ENCODE measurements around the gene UST.

The UST gene, protein sequence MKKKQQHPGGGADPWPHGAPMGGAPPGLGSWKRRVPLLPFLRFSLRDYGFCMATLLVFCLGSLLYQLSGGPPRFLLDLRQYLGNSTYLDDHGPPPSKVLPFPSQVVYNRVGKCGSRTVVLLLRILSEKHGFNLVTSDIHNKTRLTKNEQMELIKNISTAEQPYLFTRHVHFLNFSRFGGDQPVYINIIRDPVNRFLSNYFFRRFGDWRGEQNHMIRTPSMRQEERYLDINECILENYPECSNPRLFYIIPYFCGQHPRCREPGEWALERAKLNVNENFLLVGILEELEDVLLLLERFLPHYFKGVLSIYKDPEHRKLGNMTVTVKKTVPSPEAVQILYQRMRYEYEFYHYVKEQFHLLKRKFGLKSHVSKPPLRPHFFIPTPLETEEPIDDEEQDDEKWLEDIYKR

DNA sequence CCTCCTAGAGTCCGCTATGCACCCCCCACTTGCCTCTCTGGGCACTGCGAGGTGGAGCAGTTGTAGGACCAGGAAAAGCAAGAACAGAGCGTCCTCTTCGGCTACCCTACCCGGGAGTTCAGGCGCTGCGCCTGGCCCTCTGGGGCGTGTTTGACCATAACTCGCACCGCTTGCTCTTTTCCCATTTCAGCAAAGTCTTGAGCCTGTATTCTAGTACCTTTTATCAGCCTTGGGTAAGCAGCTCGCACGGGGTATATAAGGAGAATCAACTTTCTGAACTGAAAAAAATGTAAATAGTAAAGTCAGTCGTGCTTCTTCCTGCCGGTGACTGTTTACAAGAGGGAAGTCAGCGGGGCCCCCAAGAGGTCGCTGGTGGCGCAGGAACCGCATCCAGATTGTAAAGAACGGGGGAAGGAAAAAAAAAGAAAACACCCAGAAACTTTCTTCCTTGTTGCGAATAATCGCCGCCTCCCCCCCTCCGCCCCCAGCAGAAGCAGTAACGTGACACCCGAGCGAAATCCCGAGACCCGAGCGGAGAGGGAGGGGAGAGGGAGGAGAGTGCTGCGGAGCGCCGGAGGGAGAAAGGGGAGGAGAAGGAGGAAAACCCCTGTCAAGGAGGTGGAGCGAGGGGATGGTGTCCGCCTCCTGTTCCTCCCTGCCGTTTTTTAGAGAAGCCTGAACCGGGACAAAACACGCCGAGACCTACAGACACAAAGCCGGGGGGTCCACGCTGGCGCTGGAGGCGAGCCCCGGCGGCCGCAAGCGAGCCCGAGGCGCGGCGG is at the start of gene UST:
UST (plus strand) TSS at position 668 of the 782 bp plus-strand sequence. CDS start 401 bp downstream, outside the sequence.
- peaks cover 0 to 6% (median 0%) of the 10 kb centered on the region in 11 experiments; a peak in 1 of 22 replicates for H3K36me3 ChIP-seq
- TF ChIP-seq Cebpa-rat (IDR thresholded peaks at IDR 0.05): no peak
- H3K9me3 ChIP-seq (replicated peaks in 1 of 11): no peaks in the 10 kb centered on the region
- peaks cover 15 to 37% (median 28%) of the 10 kb centered on the region in 11 experiments; a peak in 20 of 22 replicates for H4K20me1 ChIP-seq
- peak within 1 kb of the TSS; percentile 70 to 95 (median 87) for H3K9ac ChIP-seq
- H3K4me2 ChIP-seq: peak within 1 kb of the TSS; percentile 94 to 100 (median 98)
- peak within 1 kb of the TSS; percentile 71 to 96 (median 85) for H3K4me3 ChIP-seq
- peak within 1 kb of the TSS; percentile 62 to 94 (median 84) for H3K27ac ChIP-seq
- H3K27me3 ChIP-seq: peaks cover 0 to 24% (median 18%) of the 10 kb centered on the region in 11 experiments; a peak in 11 of 22 replicates
- H3K4me1 ChIP-seq: peaks cover 23 to 42% (median 28%) of the 10 kb centered on the region in 10 experiments

DNA sequence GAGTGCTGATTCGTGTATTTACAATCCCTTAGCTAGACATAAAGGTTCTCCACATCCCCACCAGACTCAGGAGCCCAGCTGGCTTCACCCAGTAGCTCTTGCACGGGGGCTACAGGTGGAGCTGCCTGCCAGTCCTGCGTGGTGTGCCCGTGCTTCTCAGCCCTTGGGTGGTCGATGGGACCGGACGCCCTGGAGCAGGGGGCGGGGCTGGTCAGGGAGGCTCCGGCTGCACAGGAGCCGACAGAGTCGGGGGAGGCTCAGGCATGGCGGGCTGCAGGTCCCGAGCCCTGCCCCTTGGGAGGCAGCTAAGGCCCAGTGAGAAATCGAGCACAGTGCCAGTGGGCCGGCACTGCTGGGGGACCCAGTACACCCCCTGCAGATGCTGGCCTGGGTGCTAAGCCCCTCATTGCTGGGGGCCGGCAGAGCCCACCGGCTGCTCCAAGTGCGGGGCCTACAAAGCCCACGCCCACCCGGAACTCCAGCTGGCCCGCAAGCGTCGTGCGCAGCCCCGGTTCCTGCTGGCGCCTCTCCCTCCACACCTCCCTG is 48.9 kb upstream of the UST start:
- no peak for TF ChIP-seq Cebpa-rat (IDR thresholded peaks at IDR 0.05)
- peaks cover 28 to 59% (median 52%) of the 10 kb centered on the region in 11 experiments for H3K9me3 ChIP-seq (replicated peaks in 1 of 11)
- H3K9ac ChIP-seq: no peak overlapping the region

DNA sequence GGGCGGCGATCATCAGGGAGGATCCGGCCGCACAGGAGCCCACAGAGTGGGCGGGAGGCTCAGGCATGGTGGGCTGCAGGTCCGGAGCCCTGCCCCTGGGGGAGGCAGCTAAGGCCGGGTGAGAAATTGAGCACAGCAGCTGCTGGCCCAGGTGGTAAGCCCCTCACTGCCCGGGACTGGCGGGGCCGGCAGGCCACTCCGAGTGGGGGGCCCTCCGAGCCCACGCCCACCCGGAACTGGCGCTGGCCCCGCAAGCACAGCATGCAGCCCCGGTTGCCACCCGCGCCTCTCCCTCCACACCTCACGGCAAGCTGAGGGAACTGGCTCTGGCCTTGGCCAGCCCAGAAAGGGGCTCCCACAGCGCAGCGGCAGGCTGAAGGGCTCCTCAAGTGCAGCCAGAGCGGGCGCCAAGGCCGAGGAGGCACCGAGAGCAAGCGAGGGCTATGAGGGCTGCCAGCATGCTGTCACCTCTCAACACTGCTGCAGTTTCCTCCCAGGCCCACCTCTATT is 48.1 kb upstream of the UST start:
- Histone ChIP-seq H3K36me3 (no peaks in the 10 kb centered on the region; a peak in 1 of 22 replicates), H3K4me1 (peaks cover 27 to 40% (median 33%) of the 10 kb centered on the region in 10 experiments), H3K4me2 (no peak overlapping the region; a peak in 1 of 22 replicates), H3K9ac (no peak overlapping the region), H4K20me1 (no peaks in the 10 kb centered on the region), H3K27me3 (no peaks in the 10 kb centered on the region), H3K4me3 (no peak overlapping the region), H3K9me3 (replicated peaks in 1 of 11) (peaks cover 22 to 51% (median 44%) of the 10 kb centered on the region in 11 experiments), H3K27ac (peak overlapping the region in 1 of 11 experiments; percentile 19; a peak in 1 of 22 replicates)
- no peak for TF ChIP-seq Cebpa-rat (IDR thresholded peaks at IDR 0.05)

More for the DNA sequence above, 48.9 kb upstream of the UST start:
- Histone ChIP-seq H3K4me2 (no peak overlapping the region), H3K27me3 (no peaks in the 10 kb centered on the region), H3K27ac (peak overlapping the region in 1 of 11 experiments; percentile 45; a peak in 4 of 22 replicates), H4K20me1 (no peaks in the 10 kb centered on the region), H3K4me3 (no peak overlapping the region), H3K36me3 (peaks cover 0 to under 1% (median 0%) of the 10 kb centered on the region in 11 experiments; a peak in 2 of 22 replicates), H3K4me1 (peaks cover 32 to 46% (median 39%) of the 10 kb centered on the region in 10 experiments)

DNA sequence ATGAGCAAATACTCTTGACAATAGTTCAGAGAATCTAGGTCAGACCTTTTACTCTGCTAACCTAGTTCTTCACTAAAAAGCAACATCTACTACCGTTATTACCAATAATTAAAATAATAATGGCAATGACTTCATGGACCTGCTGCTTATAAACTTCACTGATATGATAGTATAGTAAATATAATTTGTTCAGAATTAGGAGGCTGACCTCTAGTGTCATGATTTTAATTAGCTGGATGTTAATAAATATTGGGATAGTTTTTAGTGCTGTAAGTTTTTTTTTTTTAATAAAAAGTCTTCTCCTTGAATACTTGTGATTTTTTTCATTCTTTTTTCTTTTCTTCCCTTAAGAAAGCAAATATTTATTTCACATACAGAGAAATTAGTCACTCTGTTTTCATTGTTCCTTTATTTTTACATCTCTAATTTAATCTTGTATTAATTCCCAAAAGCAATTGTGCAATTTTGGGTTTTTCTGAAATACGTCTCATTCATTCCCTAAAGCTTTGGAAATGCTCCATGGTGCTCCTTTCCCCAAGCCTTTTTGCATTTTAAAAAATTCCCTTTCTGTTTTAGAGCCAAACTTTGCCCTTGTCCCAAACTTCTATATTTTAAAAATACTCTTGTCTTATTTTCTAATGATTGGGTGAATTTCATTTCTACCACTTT is 46.6 kb upstream of the UST start:
- no peak for TF ChIP-seq Cebpa-rat (IDR thresholded peaks at IDR 0.05)
- peak overlapping the region in 9 of 10 experiments; percentile 12 to 55 (median 44); a peak in 14 of 20 replicates for H3K4me3 ChIP-seq
- H4K20me1 ChIP-seq: no peaks in the 10 kb centered on the region
- H3K9me3 ChIP-seq (replicated peaks in 1 of 11): peaks cover 22 to 38% (median 31%) of the 10 kb centered on the region in 11 experiments
- peak overlapping the region; percentile 27 to 73 (median 59); a peak in 19 of 22 replicates for H3K9ac ChIP-seq
- H3K36me3 ChIP-seq: no peaks in the 10 kb centered on the region
- H3K27ac ChIP-seq: peak overlapping the region in 9 of 11 experiments; percentile 27 to 61 (median 57); a peak in 19 of 22 replicates
- no peaks in the 10 kb centered on the region for H3K27me3 ChIP-seq
- H3K4me1 ChIP-seq: peaks cover 13 to 32% (median 20%) of the 10 kb centered on the region in 10 experiments
- H3K4me2 ChIP-seq: peak overlapping the region; percentile 67 to 97 (median 85); a peak in 21 of 22 replicates

DNA sequence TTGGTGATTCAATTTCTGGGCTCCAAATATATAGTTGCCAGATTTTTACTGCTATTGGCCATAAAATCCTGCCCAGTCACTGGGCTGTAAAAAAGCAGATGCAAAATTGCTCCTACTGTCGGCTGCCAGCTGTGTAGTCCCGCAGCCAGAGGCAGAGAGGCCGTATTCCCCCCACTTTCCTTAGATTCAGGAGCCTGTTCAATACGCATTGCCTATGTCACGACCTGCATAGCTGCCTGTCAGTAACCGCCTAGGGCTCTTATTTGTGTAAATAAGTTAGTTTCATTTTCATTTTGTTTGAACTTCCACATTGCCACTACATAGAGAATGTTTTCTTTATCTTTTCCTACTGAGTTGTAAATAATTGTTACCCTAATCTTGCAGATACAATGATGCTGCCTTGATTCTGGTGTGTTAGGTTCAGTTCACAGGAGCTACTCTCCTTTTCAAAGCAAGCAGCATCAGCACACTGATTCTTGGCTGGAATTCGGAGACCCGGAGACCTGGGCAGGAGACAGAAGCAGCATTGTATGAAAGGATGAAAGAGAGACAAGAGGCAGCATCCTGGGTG is 46.0 kb upstream of the UST start:
- H3K9me3 ChIP-seq (replicated peaks in 1 of 11): peaks cover 16 to 32% (median 25%) of the 10 kb centered on the region in 11 experiments
- H3K4me1 ChIP-seq: peaks cover 12 to 33% (median 18%) of the 10 kb centered on the region in 10 experiments
- peak overlapping the region; percentile 67 to 97 (median 85) for H3K4me2 ChIP-seq
- peak overlapping the region in 10 of 11 experiments; percentile 27 to 61 (median 58); a peak in 20 of 22 replicates for H3K27ac ChIP-seq
- TF ChIP-seq Cebpa-rat (IDR thresholded peaks at IDR 0.05): no peak
- peak overlapping the region in 9 of 10 experiments; percentile 12 to 55 (median 44); a peak in 14 of 20 replicates for H3K4me3 ChIP-seq
- H3K27me3 ChIP-seq: no peaks in the 10 kb centered on the region
- no peaks in the 10 kb centered on the region for H4K20me1 ChIP-seq
- no peaks in the 10 kb centered on the region for H3K36me3 ChIP-seq
- peak overlapping the region; percentile 27 to 73 (median 59); a peak in 20 of 22 replicates for H3K9ac ChIP-seq

DNA sequence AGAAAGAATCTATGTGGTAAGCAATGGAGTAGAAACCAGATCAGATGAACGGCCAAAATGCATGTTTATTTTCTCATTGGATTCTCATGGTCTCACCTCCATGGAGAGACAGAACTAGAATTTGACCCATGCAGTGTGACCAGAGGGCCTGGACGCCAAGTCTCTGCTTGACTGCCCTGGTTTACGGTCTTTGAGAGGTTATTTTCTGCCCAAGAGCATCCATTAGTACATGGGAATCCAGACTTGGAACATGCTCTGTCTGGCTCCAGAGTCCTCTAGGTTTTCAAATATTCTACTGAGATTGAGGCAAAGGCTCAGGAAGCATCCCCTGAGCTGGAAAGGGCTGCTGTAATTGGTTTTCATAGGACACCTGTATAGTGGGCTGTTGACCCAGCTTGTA is 45.5 kb upstream of the UST start:
- no peak for TF ChIP-seq Cebpa-rat (IDR thresholded peaks at IDR 0.05)
- Histone ChIP-seq H3K27me3 (no peaks in the 10 kb centered on the region), H4K20me1 (no peaks in the 10 kb centered on the region), H3K4me3 (0 out of 20 replicates have a peak overlapping the region, but pooled peaks of 2 of the 10 experiments have one; percentile 22 to 44), H3K27ac (peak overlapping the region in 9 of 11 experiments; percentile 27 to 61 (median 57); a peak in 12 of 22 replicates), H3K4me2 (peak overlapping the region; percentile 67 to 97 (median 85)), H3K36me3 (no peaks in the 10 kb centered on the region), H3K9me3 (replicated peaks in 1 of 11) (peaks cover 11 to 26% (median 20%) of the 10 kb centered on the region in 11 experiments; a peak in 21 of 22 replicates), H3K4me1 (peaks cover 12 to 33% (median 18%) of the 10 kb centered on the region in 10 experiments), H3K9ac (peak overlapping the region in 4 of 11 experiments; percentile 59 to 60 (median 59); a peak in 6 of 22 replicates)

DNA sequence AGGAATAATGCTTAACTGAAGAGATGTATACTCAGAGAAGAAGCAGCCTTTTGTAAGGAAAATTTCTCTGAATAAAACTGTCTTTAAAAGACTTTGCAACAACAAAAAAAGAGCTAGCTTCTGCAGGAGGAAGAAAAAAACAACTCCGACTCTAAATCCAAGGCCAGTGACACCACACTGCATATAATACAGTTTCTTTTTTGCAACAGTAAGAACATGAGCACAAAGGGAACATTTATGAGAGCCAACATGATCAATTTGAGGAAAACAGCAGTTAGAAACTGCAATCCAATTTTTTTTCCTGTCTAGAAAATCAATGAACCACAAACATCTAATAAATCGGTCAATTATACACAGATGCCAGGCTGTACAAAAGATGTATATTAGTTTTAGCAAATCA is 42.9 kb upstream of the UST start:
- peaks cover 12 to 32% (median 18%) of the 10 kb centered on the region in 10 experiments for H3K4me1 ChIP-seq
- H3K4me2 ChIP-seq: no peak overlapping the region
- peaks cover 0 to 1% (median 0%) of the 10 kb centered on the region in 11 experiments; a peak in 2 of 22 replicates for H3K9me3 ChIP-seq (replicated peaks in 1 of 11)
- no peaks in the 10 kb centered on the region for H3K27me3 ChIP-seq
- no peak overlapping the region for H3K9ac ChIP-seq
- no peak for TF ChIP-seq Cebpa-rat (IDR thresholded peaks at IDR 0.05)
- H3K36me3 ChIP-seq: no peaks in the 10 kb centered on the region
- no peaks in the 10 kb centered on the region for H4K20me1 ChIP-seq
- no peak overlapping the region for H3K27ac ChIP-seq
- no peak overlapping the region for H3K4me3 ChIP-seq

Data from BLaER1 treated with 17β-estradiol and CSF1 and Interleukin-3, amounts not matched to agents 10 nM and 100 nM (cell line).